SK-N-SH (cell line): ENCODE data around the gene ATP5MG. TPM values are rescaled to one million over a fixed set of nuclear protein-coding genes. Genes with fewer than 3 reads are reported as not detected.

Experiments
- CTCF ChIA-PET: fragments of 300-600, 350-600 bp; formaldehyde crosslinking; extraction: SDS; loops from one replicate; lab custom pipeline; 2021; lab: Yijun Ruan, JAX
- POLR2A ChIA-PET: fragments of 350-600 bp; sonication (Branson Sonifier 250); formaldehyde crosslinking; extraction: SDS; loops from one replicate; lab custom pipeline; 2020; ENCODE audit warnings: antibody characterized with exemption, inconsistent platforms; lab: Yijun Ruan, JAX
- DNase-seq: peaks from one replicate; pipeline ENCODE4 v3.0.0; 2012
- H2AFZ ChIP-seq: fragments of 200-600 bp; sonication (generic); 2 replicates; pipeline ENCODE4 v1.8.1; 2016; ENCODE audit warnings: antibody characterized with exemption, mild to moderate bottlenecking, low read depth
- H3F3A ChIP-seq: fragments of 200-600 bp; sonication (generic); replicated peaks from 2 replicates; pipeline ENCODE3; 2016; ENCODE audit warnings: antibody characterized with exemption, mild to moderate bottlenecking; ENCODE audit not compliant: insufficient read depth
- H3K27ac ChIP-seq, 2 experiments: fragments of 200-500 bp in 1 of 2; fragments of 200-600 bp in 1 of 2; sonication (Bioruptor generic) in 1 of 2; sonication (generic), shearing (Covaris generic) in 1 of 2; 2 replicates each; pipeline versions ENCODE4 v1.5.1 to v1.6.1; 2014 to 2016; ENCODE audit warnings: low read depth in 2 of 2, inconsistent platforms in 1 of 2, low read length in 1 of 2, mild to moderate bottlenecking in 1 of 2, mixed read lengths in 1 of 2
- H3K27me3 ChIP-seq: fragments of 200-600 bp; sonication (generic), shearing (Covaris generic); 2 replicates; pipeline ENCODE4 v1.6.1; 2016; ENCODE audit warnings: mixed run types; ENCODE audit not compliant: insufficient read depth
- H3K36me3 ChIP-seq, 2 experiments: fragments of 200-500 bp in 1 of 2; fragments of 200-600 bp in 1 of 2; sonication (Bioruptor generic) in 1 of 2; sonication (generic) in 1 of 2; replicated peaks in 1 of 2; 2 replicates each; pipeline versions ENCODE3 to v1.5.1; 2014 to 2016; ENCODE audit warnings: low read length in 1 of 2, mild to moderate bottlenecking in 1 of 2; ENCODE audit not compliant: insufficient read depth in 2 of 2, control insufficient read depth in 1 of 2
- H3K4me1 ChIP-seq, 2 experiments: fragments of 200-500 bp in 1 of 2; fragments of 200-600 bp in 1 of 2; sonication (Bioruptor generic) in 1 of 2; sonication (generic), shearing (Covaris generic) in 1 of 2; 2 replicates each; pipeline versions ENCODE4 v1.5.1 to v1.6.1; 2014 to 2016; ENCODE audit warnings: low read depth in 1 of 2, low read length in 1 of 2, mixed run types in 1 of 2; ENCODE audit not compliant: insufficient read depth in 2 of 2, control insufficient read depth in 1 of 2
- H3K4me2 ChIP-seq: fragments of 200-600 bp; sonication (generic), shearing (Covaris generic); 2 replicates; pipeline ENCODE4 v1.6.1; 2017; ENCODE audit warnings: mixed run types
- H3K4me3 ChIP-seq, 2 experiments: fragments of 200-500 bp in 1 of 2; fragments of 200-600 bp in 1 of 2; sonication (Bioruptor generic) in 1 of 2; sonication (generic), shearing (Covaris generic) in 1 of 2; 2 replicates each; pipeline versions ENCODE4 v1.5.1 to v1.8.1; 2014 to 2016; ENCODE audit warnings: low read depth in 2 of 2, inconsistent platforms in 1 of 2, low read length in 1 of 2, mild to moderate bottlenecking in 1 of 2, mixed read lengths in 1 of 2, moderate library complexity in 1 of 2
- H3K79me2 ChIP-seq: fragments of 200-600 bp; sonication (generic); 2 replicates; pipeline ENCODE4 v1.8.1; 2017; ENCODE audit warnings: mild to moderate bottlenecking; ENCODE audit not compliant: insufficient read depth
- H3K9ac ChIP-seq: fragments of 200-600 bp; sonication (generic); 2 replicates; pipeline ENCODE4 v1.6.1; 2017; ENCODE audit warnings: mixed run types
- H3K9me2 ChIP-seq: fragments of 200-600 bp; sonication (generic); 2 replicates; pipeline ENCODE4 v1.6.1; 2017; ENCODE audit warnings: mixed run types
- H3K9me3 ChIP-seq: fragments of 200-600 bp; sonication (generic); 2 replicates; pipeline ENCODE4 v1.6.1; 2017; ENCODE audit warnings: mixed run types, mild to moderate bottlenecking, moderate library complexity
- H4K20me1 ChIP-seq: fragments of 200-600 bp; sonication (generic); 2 replicates; pipeline ENCODE4 v1.6.1; 2017; ENCODE audit warnings: mild to moderate bottlenecking, mixed run types; ENCODE audit not compliant: insufficient read depth
- CHD2 ChIP-seq: fragments of 150-350 bp; IDR thresholded peaks from 2 replicates; pipeline ENCODE4 v1.6.1; 2018; ENCODE audit warnings: low read length; ENCODE audit not compliant: partially characterized antibody
- ELF1 ChIP-seq: IDR thresholded peaks from 2 replicates; pipeline ENCODE4 v1.4.0; 2012
- EP300 ChIP-seq, 2 experiments: IDR thresholded peaks; 2 replicates each; pipeline versions ENCODE4 v1.4.0 to v1.6.1; 2012; ENCODE audit warnings: borderline replicate concordance in 1 of 2, low read depth in 1 of 2, low read length in 1 of 2
- FOSL2 ChIP-seq: IDR thresholded peaks from 2 replicates; pipeline ENCODE4 v1.4.0; 2012; ENCODE audit warnings: low read depth, mild to moderate bottlenecking, moderate library complexity, borderline replicate concordance
- FOXJ3 ChIP-seq: sonication (generic); formaldehyde crosslinking; IDR thresholded peaks from 2 replicates; pipeline ENCODE4 v1.5.1; 2020; ENCODE audit warnings: mild to moderate bottlenecking, missing genetic modification reagents
- FOXM1 ChIP-seq: IDR thresholded peaks from 2 replicates; pipeline ENCODE4 v1.4.0; 2012; ENCODE audit warnings: low read depth, mild to moderate bottlenecking
- GABPA ChIP-seq: IDR thresholded peaks from 2 replicates; pipeline ENCODE4 v1.4.0; 2012; ENCODE audit warnings: low read depth, mild to moderate bottlenecking
- GATA2 ChIP-seq: sonication (generic); formaldehyde crosslinking; IDR thresholded peaks from 2 replicates; pipeline ENCODE4 v1.5.0; 2020; ENCODE audit warnings: mild to moderate bottlenecking, missing genetic modification reagents
- IRF3 ChIP-seq: fragments of 150-350 bp; IDR thresholded peaks from 2 replicates; pipeline ENCODE4 v1.6.1; 2016; ENCODE audit warnings: mild to moderate bottlenecking, low read depth, low read length
- MAX ChIP-seq: IDR thresholded peaks from 2 replicates; pipeline ENCODE4 v1.4.0; 2012; ENCODE audit warnings: low read depth
- MEF2A ChIP-seq: IDR thresholded peaks from 2 replicates; pipeline ENCODE4 v1.4.0; 2012; ENCODE audit warnings: low read depth, borderline replicate concordance
- NFIC ChIP-seq: IDR thresholded peaks from 2 replicates; pipeline ENCODE4 v1.4.0; 2012; ENCODE audit warnings: borderline replicate concordance
- NRF1 ChIP-seq: IDR thresholded peaks from 2 replicates; pipeline ENCODE4 v1.6.1; 2012; ENCODE audit warnings: low read depth, mild to moderate bottlenecking, low read length
- PBX3 ChIP-seq: IDR thresholded peaks from 2 replicates; pipeline ENCODE4; 2012
- POLR2AphosphoS5 ChIP-seq: IDR thresholded peaks from 2 replicates; pipeline ENCODE4 v1.6.1; 2012; ENCODE audit warnings: low read depth, low read length
- RAD21 ChIP-seq: IDR thresholded peaks from 2 replicates; pipeline ENCODE4 v1.6.1; 2012; ENCODE audit warnings: mild to moderate bottlenecking, low read length
- RCOR1 ChIP-seq: fragments of 150-350 bp; IDR thresholded peaks from 2 replicates; pipeline ENCODE4 v1.6.1; 2017; ENCODE audit warnings: antibody characterized with exemption, low read length
- REST ChIP-seq: IDR thresholded peaks from 2 replicates; pipeline ENCODE4 v1.6.1; 2012; ENCODE audit warnings: mild to moderate bottlenecking, low read depth, low read length, moderate library complexity
- RFX5 ChIP-seq: IDR thresholded peaks from 2 replicates; pipeline ENCODE4 v1.6.1; 2012; ENCODE audit warnings: mild to moderate bottlenecking, improper control_type of control experiment, low read length
- RXRA ChIP-seq: IDR thresholded peaks from 2 replicates; pipeline ENCODE4 v1.4.0; 2012; ENCODE audit warnings: low read depth, mild to moderate bottlenecking, borderline replicate concordance
- SIN3A ChIP-seq: IDR thresholded peaks from 2 replicates; pipeline ENCODE4 v1.6.1; 2012; ENCODE audit warnings: low read depth, mild to moderate bottlenecking, low read length, moderate library complexity, borderline replicate concordance
- SMC3 ChIP-seq: IDR thresholded peaks from 2 replicates; pipeline ENCODE4 v1.6.1; 2012; ENCODE audit warnings: low read depth, low read length, improper control_type of control experiment
- TAF1 ChIP-seq: IDR thresholded peaks from 2 replicates; pipeline ENCODE4 v1.6.1; 2012; ENCODE audit warnings: low read depth, mild to moderate bottlenecking, low read length, moderate library complexity, borderline replicate concordance
- TEAD4 ChIP-seq: IDR thresholded peaks from 2 replicates; pipeline ENCODE4 v1.4.0; 2012; ENCODE audit warnings: mild to moderate bottlenecking, borderline replicate concordance; ENCODE audit not compliant: insufficient read depth
- USF2 ChIP-seq: fragments of 150-350 bp; IDR thresholded peaks from 2 replicates; pipeline ENCODE4 v1.6.1; 2017; ENCODE audit warnings: antibody characterized with exemption, low read length, low read depth, borderline replicate concordance
- ZBTB33 ChIP-seq: IDR thresholded peaks from 2 replicates; pipeline ENCODE4 v1.4.0; 2012; ENCODE audit warnings: low read depth, borderline replicate concordance
- polyA plus RNA-seq, 3 experiments: library from polyadenylated mRNA; depleted of rRNA; stranded (reverse); fragments of >200 nt; gene quantifications; 2 replicates each; pipeline ENCODE4 v1.2.3, GENCODE V29; 2012

Gene ATP5MG
- polyA plus RNA-seq, 1 of the 3 experiments (the other 2 are of a cell fraction), result 140 TPM

GRCh38 chr11:118415739-118416068, 14.3 kb downstream of the ATP5MG start:
- peak; percentile 68 for DNase-seq
- Histone ChIP-seq H4K20me1 (no peaks in the 10 kb centered on the region), H3K4me2 (peak overlapping the region; percentile 24; the same call in 1 of the 2 replicates), H3K9me2 (no peaks in the 10 kb centered on the region), H3K4me1 (peaks cover 8 to 13% of the 10 kb centered on the region in 2 experiments; a peak in 3 of 4 replicates), H3K4me3 (no peak overlapping the region), H3K27ac (peak overlapping the region; percentile 62 to 85), H3K9me3 (no peaks in the 10 kb centered on the region), H3K36me3 (peaks cover 0 to 9% of the 10 kb centered on the region in 2 experiments), H2AFZ (no peak overlapping the region), H3K79me2 (peaks cover 7% of the 10 kb centered on the region; the same call in 1 of the 2 replicates), H3F3A (peaks cover 24% of the 10 kb centered on the region), H3K9ac (no peak overlapping the region), H3K27me3 (no peaks in the 10 kb centered on the region)
- ChIA-PET POLR2A (no interaction called here), CTCF (interaction anchor here (1.0 kb wide), 1 partner anchor 73 kb away, joined by 5 read pairs; no protein-coding TSS in a partner anchor)
- TF ChIP-seq FOSL2 (peak; percentile 94), RAD21 (peak; percentile 38; the same call in 1 of the 2 replicates), ELF1 (peak; percentile 89), USF2 (no peak), NFIC (peak; percentile 89), GATA2 (CRISPR knock-in tag) (peak; percentile 79), TAF1 (no peak), SMC3 (peak; percentile 27; the same call in 1 of the 2 replicates), PBX3 (peak; percentile 67), REST (peak; percentile 69), TEAD4 (no peak), SIN3A (peak; percentile 84; the same call in 1 of the 2 replicates), NRF1 (no peak), GABPA (peak; percentile 37), RXRA (no peak), MEF2A (no peak), CHD2 (peak; percentile 65), MAX (peak; percentile 82), POLR2AphosphoS5 (peak; percentile 50; the same call in 1 of the 2 replicates), FOXM1 (no peak), RCOR1 (peak; percentile 56; the same call in 1 of the 2 replicates), RFX5 (no peak), IRF3 (no peak), FOXJ3 (CRISPR knock-in tag) (peak; percentile 31; the same call in 1 of the 2 replicates), ZBTB33 (no peak), EP300 (IDR thresholded peaks at IDR 0.05; ENCODE audit: borderline replicate concordance in 1 of 2, low read depth in 1 of 2, low read length in 1 of 2) (peak; percentile 43 to 57; a peak in 3 of 4 replicates)
